ENCODE data around the gene ELP4.
"Not testable (repeated sequence)": the region's sequence is repeated elsewhere in the genome, so short reads cannot be mapped to it uniquely, and the experiment has no call there.

ELP4 gene

DNA sequence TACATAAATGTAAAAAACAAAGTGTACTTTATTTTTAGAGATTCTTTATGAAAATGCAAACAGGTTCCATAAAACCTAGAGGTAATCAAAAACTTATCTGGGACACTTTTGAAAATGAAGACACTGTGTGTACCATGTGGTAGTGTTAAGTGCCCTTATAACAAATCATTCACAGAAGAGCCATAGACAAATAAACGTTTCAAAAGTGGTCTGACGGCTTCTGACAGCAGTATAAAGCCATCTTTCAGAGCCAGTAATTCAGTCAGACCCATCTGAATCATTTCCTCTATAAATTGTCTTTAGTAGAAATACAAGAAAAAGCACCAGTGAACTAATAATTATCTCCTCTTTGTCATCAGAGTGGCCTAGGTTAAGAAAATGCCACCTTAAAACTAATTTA is 201.6 kb downstream of the ELP4 start:
- DNase-seq (ENCODE audit: low spot score), result no peak

DNA sequence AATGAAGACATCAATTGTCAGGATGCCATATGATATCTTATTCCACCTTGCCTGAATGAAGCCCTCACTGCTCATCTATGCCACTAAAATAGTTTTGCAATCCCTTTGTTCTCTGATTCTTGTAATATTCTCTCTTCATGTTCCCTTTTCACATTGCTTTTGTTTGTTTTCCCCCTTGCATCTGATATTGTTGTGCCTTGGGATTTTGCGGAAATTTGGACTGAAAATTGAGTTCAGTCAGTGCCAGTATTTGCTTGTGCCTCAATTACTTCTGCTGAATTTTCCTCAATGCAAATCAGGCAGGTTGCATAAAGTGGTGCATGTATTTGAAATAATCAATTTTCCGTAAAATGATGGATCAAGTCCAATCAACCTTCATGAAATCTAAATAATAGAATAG is 203.3 kb downstream of the ELP4 start:
- no peak for DNase-seq (ENCODE audit: low spot score)

DNA sequence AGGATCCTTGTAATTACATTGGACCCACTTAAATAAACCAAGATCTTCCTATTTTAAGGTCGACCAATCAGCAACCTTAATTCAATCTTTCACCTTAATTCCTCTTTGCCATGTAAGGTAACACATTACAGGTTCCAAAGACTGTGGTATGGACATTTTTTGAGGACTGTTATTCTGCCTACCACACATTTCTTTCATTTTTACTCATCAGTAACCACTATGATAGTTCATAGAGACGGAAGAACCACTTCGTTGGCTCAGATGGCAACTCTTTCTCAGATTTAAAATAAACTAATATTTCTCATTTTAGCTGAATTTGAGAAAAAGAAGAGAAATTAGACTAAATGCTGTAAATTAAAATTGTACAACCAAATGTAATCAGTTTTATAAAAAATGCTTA is 205.3 kb downstream of the ELP4 start:
- DNase-seq (ENCODE audit: low spot score), result no peak

DNA sequence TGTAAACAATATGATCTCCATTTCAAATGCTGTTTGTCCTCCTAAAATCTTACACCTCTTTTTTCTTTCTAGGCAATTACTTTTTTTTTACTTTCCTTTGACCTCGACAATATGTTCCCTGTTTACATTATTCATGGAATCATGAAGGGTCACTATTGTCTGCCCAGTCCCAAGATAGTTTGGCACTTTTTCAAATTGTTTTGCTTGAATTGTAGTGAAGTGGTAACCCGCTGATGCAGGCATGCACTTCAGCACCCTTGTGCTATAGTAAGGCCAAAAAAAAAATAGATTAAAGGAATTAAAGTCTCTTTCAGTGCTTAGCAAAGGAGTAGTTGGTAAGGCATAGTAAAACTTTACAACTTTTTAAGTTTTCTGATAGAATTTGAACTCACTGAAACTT is 210.7 kb downstream of the ELP4 start:
- DNase-seq (ENCODE audit: low spot score), result no peak

DNA sequence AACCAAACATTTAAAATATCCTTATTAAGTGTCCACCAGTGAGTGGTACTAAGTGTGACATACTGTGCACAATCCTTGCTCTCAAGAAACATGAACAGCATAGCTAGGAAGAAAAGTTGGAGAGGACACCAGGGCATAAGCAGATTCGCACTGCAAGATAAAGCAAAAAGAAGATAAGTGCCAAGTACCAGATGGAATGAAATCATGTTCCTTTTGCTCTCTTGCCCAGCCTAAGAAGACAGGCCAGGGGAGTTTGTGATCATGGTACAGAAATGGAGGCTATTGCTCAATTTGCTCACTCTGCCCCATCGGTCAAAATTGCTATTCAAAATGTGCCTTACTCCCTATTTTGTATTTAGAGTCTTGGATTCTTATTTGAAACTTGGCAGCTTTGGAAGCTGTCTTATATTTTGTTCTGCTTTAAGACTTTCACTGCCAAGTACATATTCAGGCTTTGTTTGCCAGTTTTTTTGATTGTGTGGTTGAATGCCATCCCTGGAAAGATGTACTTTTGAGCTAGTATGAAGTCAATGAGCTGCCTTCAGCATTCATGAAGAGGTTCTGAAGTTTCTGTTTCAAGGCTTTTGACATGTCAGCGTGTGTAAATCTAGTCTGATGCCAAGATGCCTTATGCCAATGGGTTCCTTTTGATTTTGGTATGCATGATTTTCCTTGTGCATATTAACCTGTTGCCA is 211.3 kb downstream of the ELP4 start:
- no peak for DNase-seq (ENCODE audit: low spot score)

DNA sequence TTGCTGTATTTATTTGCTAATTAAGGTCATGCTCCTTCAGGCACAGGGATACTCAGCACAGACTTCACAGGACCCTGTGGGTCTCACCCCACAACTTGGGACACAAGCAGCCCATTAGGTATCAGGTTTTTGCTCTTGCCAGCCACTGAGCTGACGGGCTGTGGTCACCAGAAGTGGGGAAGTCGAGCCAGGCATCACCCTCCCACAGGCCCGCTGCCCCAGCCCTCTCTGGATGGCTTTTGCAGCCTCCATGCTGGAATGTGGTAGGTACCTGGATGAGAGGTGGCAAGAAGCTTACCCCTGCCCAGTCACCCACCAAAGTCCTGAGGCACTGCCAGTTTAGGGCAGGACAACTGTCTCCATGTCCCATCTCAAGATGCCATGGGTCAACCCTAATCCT is 213.2 kb downstream of the ELP4 start:
- no peak for DNase-seq (ENCODE audit: low spot score)

DNA sequence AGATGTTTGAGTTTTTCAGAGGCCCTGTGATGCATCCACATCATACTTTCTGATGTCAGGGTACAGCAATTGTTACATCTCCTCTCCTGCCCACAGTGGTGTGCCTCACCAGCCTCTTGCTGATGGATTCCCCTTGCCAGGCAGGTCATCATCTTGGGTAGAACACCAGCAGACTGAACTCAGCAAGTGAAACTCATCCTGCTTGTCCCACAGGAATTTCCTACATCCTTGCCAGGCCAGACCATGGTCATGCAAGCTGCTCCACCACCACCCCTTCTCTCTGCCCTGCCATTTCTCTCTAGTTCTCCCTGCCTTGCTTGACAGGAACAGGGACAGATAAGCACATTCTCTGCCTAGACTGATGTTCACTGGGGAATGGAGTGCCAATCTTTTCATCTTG is 215.6 kb downstream of the ELP4 start:
- DNase-seq (ENCODE audit: low spot score), result no peak

DNA sequence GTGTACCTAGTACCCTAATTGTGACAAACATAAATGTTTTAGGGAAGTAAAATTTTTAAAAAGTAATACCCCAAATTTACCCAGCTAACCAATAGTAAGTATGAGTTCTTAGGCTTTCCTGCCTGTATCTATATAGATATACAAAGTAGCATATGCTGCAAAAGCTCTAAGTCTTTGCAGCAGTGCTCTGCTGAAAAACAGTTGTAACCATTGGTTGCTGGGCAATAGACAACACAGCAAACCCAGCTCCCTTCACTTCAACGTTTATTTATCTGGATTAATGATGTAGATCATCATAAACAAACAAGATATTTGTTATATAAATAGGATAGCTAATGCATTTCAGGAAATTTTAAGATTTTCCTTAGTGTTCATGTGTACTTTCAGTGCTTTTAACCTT is 218.9 kb downstream of the ELP4 start:
- no peak for DNase-seq (ENCODE audit: low spot score)

DNA sequence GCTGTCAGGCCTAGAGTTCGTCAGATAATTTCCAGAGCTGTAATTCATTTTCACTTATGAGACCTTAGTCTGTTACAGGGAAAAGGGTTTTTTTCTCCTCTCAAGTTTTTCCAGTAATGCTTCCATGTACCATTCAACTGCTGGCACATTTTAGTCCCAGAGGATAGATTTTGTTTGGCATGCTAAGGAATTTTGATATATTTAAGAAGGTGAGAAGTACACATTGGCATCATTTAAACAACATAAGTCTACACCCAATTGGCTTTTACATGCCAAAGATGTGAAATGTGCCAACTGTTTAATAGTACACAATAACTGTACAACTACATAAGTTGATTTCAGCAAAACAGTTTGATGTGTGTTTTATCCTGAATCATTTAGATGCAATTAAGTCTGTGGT is 230.6 kb downstream of the ELP4 start:
- DNase-seq (ENCODE audit: low spot score), result no peak

DNA sequence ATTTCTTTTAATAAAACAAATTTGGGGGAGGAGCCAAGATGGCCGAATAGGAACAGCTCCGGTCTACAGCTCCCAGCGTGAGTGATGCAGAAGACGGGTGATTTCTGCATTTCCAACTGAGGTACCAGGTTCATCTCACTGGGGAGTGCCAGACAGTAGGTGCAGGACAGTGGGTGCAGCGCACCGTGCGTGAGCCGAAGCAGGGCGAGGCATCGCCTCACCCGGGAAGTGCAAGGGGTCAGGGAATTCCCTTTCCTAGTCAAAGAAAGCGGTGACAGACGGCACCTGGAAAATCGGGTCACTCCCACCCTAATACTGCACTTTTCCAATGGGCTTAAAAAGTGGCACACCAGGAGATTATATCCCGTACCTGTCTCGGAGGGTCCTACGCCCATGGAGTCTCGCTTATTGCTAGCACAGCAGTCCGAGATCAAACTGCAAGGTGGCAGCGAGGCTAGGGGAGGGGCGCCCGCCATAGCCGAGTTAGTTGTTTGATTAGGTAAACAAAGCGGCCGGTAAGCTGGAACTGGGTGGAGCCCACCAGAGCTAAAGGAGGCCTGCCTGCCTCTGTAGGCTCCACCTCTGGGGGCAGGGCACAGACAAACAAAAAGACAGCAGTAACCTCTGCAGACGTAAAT is 231.3 kb downstream of the ELP4 start:
- DNase-seq (ENCODE audit: low spot score), result not testable (repeated sequence)

DNA sequence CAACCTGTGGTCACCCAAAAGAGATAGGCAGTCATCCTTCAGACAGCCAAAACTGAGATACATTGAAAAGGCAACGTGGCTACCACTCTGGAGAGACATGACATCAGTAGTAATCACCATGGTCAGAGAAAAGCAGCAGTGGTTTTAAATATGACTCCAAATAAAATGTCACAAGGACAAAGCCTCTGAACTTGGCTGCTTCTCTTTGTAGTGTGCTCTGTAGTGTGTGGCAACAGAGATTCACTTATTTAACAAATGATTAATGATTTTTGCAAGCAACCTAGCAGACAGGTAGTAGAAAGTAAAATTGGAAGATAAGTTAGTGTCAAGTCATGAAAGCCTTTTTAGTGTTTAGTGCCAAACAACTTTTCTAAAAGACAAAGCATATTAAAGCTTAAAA is 238.0 kb downstream of the ELP4 start:
- DNase-seq (ENCODE audit: low spot score), result no peak

DNA sequence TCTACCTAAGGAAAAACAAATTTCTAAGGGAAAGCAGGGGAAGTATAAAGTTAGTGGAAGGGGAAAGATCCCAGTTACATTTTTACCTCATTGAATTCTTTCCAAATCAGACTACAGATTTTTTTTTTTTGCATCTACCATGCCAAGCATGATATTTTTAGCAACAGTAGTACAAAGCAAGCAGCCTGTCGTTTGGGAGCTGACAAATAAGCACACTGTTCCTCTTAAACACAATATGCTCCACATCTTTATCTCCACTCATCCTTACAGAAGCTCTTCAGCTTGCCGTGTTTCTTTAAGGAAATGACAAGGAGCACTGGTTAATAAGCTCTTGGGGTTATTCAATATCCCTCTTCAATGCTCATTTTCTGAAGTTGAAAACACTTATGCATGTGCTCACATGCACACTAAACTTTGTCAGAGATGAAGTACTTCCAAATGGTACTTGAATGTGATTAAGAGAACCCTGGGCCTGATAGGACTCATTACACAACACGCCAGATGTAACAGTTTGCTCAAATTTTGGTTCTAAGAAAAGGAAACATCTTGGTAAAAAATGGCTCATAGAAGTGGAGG is 247.8 kb downstream of the ELP4 start:
- DNase-seq (ENCODE audit: low spot score), result no peak

DNA sequence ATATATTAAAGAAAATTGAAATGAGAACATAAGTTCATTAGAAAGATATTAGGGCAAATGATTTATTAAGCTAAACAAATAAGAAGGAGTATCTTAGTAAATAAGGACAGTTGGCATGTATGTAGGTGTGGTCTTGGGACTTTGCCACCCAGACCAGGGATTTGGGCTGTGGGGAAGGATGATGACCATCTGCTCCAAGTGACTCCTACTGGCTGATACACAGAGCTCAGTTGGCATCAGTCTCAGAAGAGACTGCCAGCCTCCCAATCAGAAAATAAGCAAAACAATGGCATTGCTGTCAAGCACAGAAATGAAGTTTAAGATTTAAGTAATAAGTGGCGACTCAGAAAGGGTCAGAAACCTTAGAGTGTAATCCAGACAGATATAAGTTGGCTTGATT is 252.1 kb downstream of the ELP4 start:
- no peak for DNase-seq (ENCODE audit: low spot score)

DNA sequence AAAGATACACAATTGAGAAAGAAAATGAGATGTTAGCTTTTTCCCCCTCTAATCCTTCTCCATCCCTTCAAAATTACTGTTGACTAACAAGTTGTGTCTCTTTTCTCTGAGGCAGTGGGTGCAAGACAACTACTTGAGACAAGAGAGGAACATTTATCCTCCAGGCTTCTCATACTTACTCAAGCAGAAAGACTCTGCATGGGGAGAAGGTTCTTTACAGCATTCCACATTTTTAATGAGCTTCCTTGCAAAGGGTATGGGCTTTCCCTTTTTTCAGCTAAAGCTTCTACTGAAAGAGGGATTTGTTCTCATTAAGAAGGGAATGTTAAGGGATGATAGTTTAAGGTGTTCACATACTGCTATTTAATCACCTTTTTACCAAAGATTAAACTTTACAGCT is 253.7 kb downstream of the ELP4 start:
- DNase-seq (ENCODE audit: low spot score), result no peak

DNA sequence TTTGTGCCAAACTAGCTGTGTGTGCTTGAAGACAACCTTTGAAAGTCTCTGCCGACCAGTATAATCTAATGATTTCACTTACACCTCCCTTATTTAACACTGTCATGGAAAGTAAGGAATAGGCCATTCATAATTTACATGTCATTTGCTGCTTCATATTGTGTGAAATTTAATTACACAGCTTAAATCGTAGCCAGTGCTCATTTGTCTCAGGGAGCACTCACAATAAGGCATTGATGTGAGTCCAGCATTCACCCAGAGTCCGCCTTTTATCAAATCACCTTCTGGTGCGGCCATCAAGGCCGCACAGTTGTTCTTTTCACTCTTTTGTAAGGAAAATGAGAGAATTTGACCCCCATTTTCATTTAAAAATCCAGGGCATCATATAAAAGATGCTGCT is 254.7 kb downstream of the ELP4 start:
- DNase-seq (ENCODE audit: low spot score), result no peak

DNA sequence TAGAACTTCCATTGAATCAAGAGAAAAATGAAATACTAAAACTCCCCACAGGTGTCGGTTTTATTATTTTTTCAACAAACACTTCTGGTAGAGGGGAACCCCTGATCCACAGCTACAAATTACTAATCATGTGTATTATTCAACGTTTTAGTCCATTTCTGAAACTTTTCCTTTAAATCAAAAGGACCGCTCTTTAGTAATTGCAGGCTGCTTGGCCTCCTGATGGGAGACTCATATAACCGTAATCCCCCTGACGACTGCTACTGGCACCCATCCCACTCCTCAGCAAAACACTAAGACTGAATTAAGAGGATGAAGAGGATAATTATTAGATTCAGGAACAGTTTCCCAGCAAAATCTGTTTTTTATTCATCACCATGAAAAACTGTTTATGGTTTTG is 255.2 kb downstream of the ELP4 start:
- DNase-seq (ENCODE audit: low spot score), result no peak

DNA sequence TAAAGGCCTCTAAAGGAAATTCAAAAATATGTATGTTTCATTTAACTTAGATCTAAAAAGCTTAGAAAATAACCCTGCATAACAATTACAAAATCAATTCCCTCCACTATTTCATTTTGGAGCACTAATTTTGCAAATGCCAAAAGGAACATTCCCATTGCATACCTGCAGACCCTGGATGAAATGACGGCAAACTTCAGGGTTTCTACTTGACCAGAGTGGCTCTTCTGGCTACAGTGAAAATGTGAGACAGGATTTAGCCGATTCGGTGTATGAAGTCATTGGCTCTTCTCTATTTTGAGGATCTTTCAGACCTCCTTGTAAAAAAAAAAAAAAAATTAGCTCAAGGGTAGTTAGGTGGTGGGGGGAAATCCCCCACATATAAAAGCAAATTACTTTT is 257.5 kb downstream of the ELP4 start:
- no peak for DNase-seq (ENCODE audit: low spot score)

DNA sequence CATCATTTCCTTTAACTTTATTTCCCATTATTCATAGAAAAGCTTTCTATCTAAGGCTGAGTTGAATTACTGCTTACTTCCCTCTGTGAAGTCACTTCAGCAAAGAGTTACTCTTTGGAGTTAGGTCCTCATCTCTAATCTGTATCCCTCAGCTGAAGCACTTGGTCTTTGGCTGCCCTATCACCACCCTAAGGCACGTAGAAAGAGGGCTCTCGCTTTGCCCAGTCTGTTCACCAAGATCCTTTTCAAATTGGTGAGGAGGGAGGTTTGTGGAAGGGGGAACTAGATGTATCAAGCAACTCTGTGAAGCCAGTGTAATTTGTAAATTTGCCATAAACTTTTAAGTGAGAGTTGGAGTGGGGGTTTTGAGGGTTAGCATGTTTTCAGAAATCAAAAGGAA is 258.1 kb downstream of the ELP4 start:
- no peak for DNase-seq (ENCODE audit: low spot score)

DNA sequence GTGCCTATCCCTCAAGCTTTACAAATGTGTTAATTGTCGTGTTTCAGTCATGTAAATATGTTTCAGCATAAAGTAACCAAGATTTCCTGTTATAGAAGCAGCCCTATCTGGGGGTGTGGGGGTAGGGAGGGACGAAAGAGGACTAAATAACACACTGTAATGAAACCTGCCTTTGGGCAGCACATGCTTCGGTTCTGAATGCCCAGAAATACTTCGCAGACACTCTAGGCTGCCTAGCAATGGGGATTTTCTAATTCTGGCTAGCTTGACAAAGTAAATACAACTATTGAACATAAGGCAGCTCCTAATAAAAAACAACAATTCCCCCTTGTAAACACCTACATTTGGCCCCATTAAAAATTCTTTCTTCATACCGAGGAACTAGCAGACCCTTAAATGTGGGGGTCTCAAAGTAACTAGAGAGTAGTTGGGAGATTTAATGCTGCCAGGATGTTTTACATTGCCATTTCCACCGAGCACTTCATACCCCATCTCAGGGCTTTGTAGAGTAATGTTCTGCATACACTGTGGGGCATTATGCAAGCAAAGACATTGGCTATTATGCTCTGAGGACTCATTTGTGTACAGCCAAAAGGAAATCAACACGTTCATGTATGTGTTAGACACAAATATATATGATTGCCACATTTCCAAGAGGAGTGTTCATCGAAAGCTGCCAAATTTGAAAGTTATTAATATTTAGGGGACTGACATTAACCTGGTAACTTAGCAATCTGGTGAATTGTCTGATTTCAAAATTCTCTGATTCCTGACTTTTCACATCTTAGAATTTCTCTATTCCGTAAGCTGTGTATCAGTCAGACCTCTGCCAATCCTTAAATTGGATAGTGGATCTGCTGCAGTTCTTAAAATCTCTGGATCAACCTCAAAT is 259.4 kb downstream of the ELP4 start:
- no peak for DNase-seq (ENCODE audit: low spot score)

DNA sequence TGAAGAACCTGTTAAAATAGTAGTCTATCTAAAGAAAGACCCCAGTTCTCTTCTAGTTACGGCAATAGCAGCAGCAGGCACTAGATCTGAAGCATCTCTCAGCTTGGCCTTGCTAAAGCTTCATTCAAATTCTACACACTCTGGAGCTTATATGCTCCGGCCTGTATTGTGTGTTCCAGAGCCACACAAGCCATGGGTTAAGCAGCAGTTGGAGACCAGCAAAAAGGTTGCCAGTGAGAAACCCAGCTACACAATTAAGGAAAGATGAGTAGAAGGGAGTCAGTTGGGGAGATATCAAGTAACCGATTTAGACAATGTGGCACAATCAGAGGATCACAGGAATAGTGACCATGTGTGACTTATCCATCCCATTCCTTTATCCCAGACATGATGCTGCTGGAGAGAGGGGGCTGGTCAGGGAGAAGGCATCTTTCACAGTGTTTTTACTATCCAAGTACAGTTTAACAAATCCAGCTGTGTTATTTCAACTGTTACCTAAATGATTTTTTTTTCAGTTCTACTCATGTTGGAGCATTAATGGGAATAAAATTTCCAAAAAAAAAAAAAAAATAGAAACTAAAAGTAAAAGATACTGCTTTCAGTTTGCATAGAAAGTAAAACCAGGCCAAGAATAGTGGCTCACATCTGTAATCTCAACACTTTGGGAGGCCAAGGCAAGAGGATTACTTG is 260.6 kb downstream of the ELP4 start:
- DNase-seq (ENCODE audit: low spot score), result no peak

DNA sequence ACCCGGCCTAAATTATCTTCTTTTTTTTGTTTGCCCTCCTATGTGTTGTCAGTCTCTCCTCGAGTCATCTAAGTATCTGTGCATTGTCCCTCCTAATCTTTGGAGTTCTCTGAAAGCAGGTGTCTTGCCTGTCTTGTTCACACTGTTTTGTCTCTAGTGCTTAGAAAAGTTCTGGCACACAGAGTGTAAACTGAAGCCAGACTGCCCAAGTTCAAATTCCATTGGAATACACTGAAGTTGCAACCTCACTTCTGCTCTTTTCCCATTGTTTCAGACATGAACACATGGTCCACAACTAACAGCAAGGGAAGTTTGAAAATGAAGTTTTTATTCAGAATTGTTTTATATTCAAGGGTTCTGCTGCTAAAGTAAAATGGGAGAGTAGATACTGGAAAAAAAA is 262.8 kb downstream of the ELP4 start:
- DNase-seq (ENCODE audit: low spot score), result no peak

DNA sequence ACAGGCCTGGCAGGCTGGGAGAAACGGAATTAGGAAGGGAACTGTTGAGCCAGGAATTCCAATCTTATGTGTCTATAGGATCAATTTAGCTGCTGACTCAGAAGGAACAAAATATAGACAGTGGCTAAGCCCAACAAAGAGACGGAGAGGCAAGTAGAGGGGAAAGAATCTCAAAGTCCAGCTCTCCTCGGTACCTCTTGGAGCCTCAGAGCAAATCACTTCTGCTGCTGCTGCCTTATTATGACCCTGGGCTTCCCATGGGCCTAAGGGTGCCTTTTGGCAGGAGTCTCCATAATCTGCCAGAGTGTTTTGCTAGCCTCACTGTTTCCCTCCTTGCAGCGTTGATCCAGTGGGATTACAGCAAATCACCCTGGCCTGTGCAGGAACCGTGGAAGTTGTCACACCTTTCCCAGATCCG is 269.8 kb downstream of the ELP4 start:
- no peak for DNase-seq (ENCODE audit: low spot score)

Measured in LoVo (cell line).